Measurements from ENCODE around the gene RTN4R. TPM values are rescaled to one million over a fixed set of nuclear protein-coding genes. Genes with fewer than 3 reads are reported as not detected.

RTN4R gene
- total RNA-seq, 4 donors from 2014 or later, result 9.1 to 15.7 (median 12.9) TPM

GRCh38 chr22:20204311-20204710 is 63.8 kb downstream of the RTN4R start:
- intact Hi-C loops (cut with DNase I; ENCODE audit: low total_unique reads), result no loop called here
- no peak overlapping the region for H3K4me3 ChIP-seq (ENCODE audit: low read depth, poor library complexity, severe bottlenecking)
- WGBS, 2 donors, result 77 to 85% methylated on average over 5 to 6 of the region's 8 CpGs

GRCh38 chr22:20203552-20204201 is 64.4 kb downstream of the RTN4R start:
- DNase-seq (ENCODE audit: low spot score in 2 of 2), result no peak
- TF ChIP-seq CTCF (IDR thresholded peaks at IDR 0.05) (no peak), POLR2A (IDR thresholded peaks at IDR 0.05) (no peak)
- H3K4me3 ChIP-seq (ENCODE audit: low read depth, poor library complexity, severe bottlenecking), result no peak overlapping the region
- 41 to 61% methylated on average over 11 of the region's 11 CpGs for WGBS, 2 donors
- intact Hi-C loops (cut with DNase I; ENCODE audit: low total_unique reads), result no loop called here

More at GRCh38 chr22:20204311-20204710, 63.8 kb downstream of the RTN4R start:
- no peak for TF ChIP-seq CTCF (IDR thresholded peaks at IDR 0.05)
- no peak for TF ChIP-seq POLR2A (IDR thresholded peaks at IDR 0.05)
- no peak for DNase-seq (ENCODE audit: low spot score in 2 of 2)

GRCh38 chr22:20203142-20203551 is 65.0 kb downstream of the RTN4R start:
- H3K4me3 ChIP-seq (ENCODE audit: low read depth, poor library complexity, severe bottlenecking), result no peak overlapping the region
- TF ChIP-seq POLR2A (IDR thresholded peaks at IDR 0.05), result no peak
- no peak for TF ChIP-seq CTCF (IDR thresholded peaks at IDR 0.05)
- DNase-seq (ENCODE audit: low spot score in 2 of 2), result no peak
- 57 to 58% methylated on average over 4 of the region's 4 CpGs for WGBS, 2 donors
- intact Hi-C loops (cut with DNase I; ENCODE audit: low total_unique reads), result no loop called here

GRCh38 chr22:20201837-20202392 is 66.2 kb downstream of the RTN4R start:
- intact Hi-C loops (cut with DNase I; ENCODE audit: low total_unique reads), result no loop called here
- WGBS, 2 donors, result 81% methylated on average over 12 to 13 of the region's 13 CpGs
- no peak for DNase-seq (ENCODE audit: low spot score in 2 of 2)
- TF ChIP-seq CTCF (IDR thresholded peaks at IDR 0.05), result no peak
- no peak for TF ChIP-seq POLR2A (IDR thresholded peaks at IDR 0.05)
- no peak overlapping the region for H3K4me3 ChIP-seq (ENCODE audit: low read depth, poor library complexity, severe bottlenecking)

GRCh38 chr22:20199906-20200305 is 68.2 kb downstream of the RTN4R start:
- 92 to 94% methylated on average over 5 of the region's 5 CpGs for WGBS, 2 donors
- intact Hi-C loops (cut with DNase I; ENCODE audit: low total_unique reads), result no loop called here
- no peak for DNase-seq (ENCODE audit: low spot score in 2 of 2)
- no peak for TF ChIP-seq POLR2A (IDR thresholded peaks at IDR 0.05)
- TF ChIP-seq CTCF (IDR thresholded peaks at IDR 0.05), result no peak
- no peak overlapping the region for H3K4me3 ChIP-seq (ENCODE audit: low read depth, poor library complexity, severe bottlenecking)

Data from lower leg skin (tissue), 4 donors.